ENCODE results near the gene GAST. TPM values are rescaled to one million over a fixed set of nuclear protein-coding genes. Genes with fewer than 3 reads are reported as not detected.

Gene GAST
- total and polyA plus RNA-seq, 11 donors = not detected

DNA sequence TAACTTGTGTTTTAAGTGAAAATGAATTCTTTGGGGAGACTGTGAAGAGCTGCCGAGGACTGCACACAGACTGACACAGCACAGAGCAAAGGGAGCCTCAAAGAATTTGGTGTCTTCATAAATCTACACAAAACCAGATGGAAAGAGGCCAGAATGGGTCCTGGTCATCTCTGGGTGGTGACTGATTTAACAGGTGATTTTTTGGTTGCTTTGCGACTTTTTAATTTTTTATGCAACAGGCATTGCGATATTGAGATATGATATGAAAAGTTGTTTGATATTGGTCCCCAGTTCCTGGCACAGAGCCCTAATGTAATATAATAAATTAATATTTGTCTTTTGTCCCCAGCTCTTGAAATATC, 36.1 kb upstream of the GAST start:
- H3K27ac ChIP-seq = peak overlapping the region in 1 of 12 donors; percentile 32
- no peak for DNase-seq
- no peaks in the 10 kb centered on the region for H3K36me3 ChIP-seq
- intact Hi-C loops (cut with DNase I) = no loop called here
- no peak for TF ChIP-seq POLR2A (IDR thresholded peaks at IDR 0.05)
- TF ChIP-seq, protein P1, sequence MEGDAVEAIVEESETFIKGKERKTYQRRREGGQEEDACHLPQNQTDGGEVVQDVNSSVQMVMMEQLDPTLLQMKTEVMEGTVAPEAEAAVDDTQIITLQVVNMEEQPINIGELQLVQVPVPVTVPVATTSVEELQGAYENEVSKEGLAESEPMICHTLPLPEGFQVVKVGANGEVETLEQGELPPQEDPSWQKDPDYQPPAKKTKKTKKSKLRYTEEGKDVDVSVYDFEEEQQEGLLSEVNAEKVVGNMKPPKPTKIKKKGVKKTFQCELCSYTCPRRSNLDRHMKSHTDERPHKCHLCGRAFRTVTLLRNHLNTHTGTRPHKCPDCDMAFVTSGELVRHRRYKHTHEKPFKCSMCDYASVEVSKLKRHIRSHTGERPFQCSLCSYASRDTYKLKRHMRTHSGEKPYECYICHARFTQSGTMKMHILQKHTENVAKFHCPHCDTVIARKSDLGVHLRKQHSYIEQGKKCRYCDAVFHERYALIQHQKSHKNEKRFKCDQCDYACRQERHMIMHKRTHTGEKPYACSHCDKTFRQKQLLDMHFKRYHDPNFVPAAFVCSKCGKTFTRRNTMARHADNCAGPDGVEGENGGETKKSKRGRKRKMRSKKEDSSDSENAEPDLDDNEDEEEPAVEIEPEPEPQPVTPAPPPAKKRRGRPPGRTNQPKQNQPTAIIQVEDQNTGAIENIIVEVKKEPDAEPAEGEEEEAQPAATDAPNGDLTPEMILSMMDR (IDR thresholded peaks at IDR 0.05) = no peak
- no peaks in the 10 kb centered on the region for H3K9me3 ChIP-seq
- WGBS, 4 donors = 90 to 97% (median 92%) methylated on average over 3 of the region's 3 CpGs
- H3K27me3 ChIP-seq = no peaks in the 10 kb centered on the region
- no peak overlapping the region for H3K4me3 ChIP-seq
- ATAC-seq = no peak
- H3K4me1 ChIP-seq = peaks cover 0 to 58% (median 2%) of the 10 kb centered on the region in 12 donors

DNA sequence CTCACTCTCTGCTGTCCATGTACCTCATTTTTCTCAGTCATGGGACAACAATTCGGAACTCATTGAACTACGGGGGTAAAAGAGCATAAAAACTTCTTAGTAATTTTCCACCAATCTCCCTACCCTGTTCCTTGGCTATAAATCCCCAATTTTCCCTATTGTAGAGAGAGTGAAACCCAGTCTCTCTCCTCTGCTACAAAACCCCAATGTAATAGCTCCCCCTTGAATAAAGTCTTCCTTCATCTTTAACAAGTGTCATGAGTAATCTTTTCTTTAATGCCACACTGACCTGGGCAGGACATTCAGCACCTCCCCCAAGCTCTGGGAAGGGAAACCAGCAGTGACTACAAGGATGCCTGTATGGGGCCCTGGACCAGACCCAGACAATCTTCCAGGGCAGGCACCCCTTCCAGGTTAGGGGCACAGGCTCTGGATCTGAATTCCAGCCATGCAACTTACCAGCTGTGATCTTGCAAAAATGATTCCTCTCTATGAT, 33.7 kb upstream of the GAST start:
- Histone ChIP-seq H3K9me3 (no peaks in the 10 kb centered on the region), H3K27me3 (no peaks in the 10 kb centered on the region), H3K27ac (peak overlapping the region; percentile 65 to 92 (median 76)), H3K36me3 (no peaks in the 10 kb centered on the region), H3K4me3 (peak overlapping the region in 10 of 12 donors; percentile 16 to 52 (median 35)), H3K4me1 (peaks cover 0 to 50% (median 2%) of the 10 kb centered on the region in 12 donors)
- no peak for TF ChIP-seq POLR2A (IDR thresholded peaks at IDR 0.05)
- TF ChIP-seq, protein P1 (IDR thresholded peaks at IDR 0.05) = no peak
- DNase-seq (peak in 1 of 5 donors; percentile 12), ATAC-seq (peak in 3 of 4 donors; percentile 30 to 50 (median 49))
- intact Hi-C loops (cut with DNase I) = no loop called here
- WGBS, 4 donors = 87 to 95% (median 92%) methylated on average over 2 of the region's 2 CpGs

DNA sequence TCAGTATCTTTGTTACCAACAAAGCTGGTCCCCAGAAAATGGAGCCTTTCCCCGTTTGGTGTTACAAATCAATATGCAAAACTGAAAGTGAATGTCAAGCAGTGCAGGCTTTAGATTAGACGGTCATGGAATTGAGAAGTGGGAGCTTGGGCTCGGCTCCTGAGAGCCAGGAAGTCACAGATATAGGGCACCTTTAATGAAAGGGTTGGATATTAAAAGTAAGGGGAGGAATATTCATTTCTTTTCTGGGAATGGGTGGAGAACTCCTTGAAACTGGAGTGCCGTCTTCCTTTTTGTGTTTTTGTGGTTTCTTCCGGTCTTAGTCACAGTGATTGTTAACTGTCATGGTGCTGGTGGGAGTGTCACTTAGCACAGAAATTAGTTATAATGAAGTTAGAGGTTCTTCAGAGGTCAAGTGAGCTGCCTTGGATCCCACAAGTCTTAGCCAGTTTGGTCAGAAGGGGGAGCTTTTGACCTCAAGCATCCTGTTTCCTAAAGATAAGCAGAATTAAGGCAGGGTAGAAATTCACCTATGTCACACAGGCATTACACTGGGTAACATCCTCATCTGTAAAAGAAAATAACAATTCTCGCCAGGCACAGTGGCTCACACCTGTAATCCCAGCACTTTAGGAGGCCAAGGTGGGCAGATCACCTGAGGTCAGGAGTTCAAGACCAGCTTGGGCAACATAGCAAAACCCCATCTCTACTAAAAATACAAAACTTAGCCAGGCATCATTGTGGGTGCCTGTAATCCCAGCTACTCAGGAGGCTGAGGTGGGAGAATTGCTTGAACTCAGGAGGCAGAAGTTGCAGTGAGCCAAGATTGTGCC, 33.0 kb upstream of the GAST start:
- DNase-seq (peak in 2 of 5 donors; percentile 24 to 36), ATAC-seq (peak; percentile 41 to 90 (median 77))
- Histone ChIP-seq H3K36me3 (no peaks in the 10 kb centered on the region), H3K4me1 (peaks cover 0 to 46% (median 2%) of the 10 kb centered on the region in 12 donors), H3K27ac (peak overlapping the region; percentile 65 to 92 (median 76)), H3K27me3 (no peaks in the 10 kb centered on the region), H3K4me3 (peak overlapping the region in 10 of 12 donors; percentile 16 to 52 (median 35)), H3K9me3 (no peaks in the 10 kb centered on the region)
- TF ChIP-seq POLR2A (IDR thresholded peaks at IDR 0.05) = no peak
- TF ChIP-seq, protein P1 (IDR thresholded peaks at IDR 0.05) = peak in 8 of 12 donors; percentile 16 to 50 (median 22)
- 37 to 50% (median 38%) methylated on average over 6 of the region's 6 CpGs for WGBS, 4 donors
- intact Hi-C loops (cut with DNase I) = no loop called here

DNA sequence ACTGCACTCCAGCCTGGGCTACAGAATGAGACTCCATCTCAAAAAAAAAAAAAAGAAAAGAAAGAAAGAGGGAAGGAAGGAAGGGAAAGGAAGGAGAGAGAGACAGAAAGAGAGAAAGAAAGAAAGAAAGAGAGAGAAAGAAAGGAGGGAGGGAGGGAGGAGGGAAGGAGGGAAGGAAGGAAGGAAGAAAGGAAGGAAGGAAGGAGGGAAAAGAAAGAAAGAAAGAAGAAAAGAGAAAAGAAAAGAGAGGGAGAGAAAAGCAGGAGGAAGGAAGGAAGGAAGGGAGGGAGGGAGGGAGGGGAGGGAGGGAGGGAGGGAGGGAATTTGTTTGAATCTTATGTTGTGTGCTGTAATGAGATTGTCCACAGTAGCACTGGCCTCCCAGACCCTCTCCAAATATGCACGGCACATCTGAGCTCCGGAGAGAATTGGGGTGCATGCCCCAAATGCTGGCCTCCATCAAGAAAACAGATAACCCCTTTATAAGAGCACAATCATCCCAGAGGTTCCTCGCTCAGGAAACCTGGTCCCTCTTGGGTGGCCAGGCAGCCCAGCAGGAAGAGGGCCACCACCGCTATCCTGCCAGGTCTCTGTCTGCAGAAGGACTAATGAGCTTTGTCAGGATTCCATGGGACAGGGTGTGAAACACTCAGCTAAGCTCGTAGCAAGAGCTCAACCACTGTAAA, 32.2 kb upstream of the GAST start:
- no peak for TF ChIP-seq POLR2A (IDR thresholded peaks at IDR 0.05)
- TF ChIP-seq, protein P1 (IDR thresholded peaks at IDR 0.05) = no peak
- WGBS, 4 donors = 58 to 82% (median 66%) methylated on average over 5 of the region's 5 CpGs
- ATAC-seq (no peak), DNase-seq (peak in 1 of 5 donors; percentile 11)
- Histone ChIP-seq H3K9me3 (no peaks in the 10 kb centered on the region), H3K4me1 (peaks cover 0 to 46% (median 2%) of the 10 kb centered on the region in 12 donors), H3K27me3 (no peaks in the 10 kb centered on the region), H3K27ac (peak overlapping the region in 10 of 12 donors; percentile 51 to 92 (median 76)), H3K36me3 (no peaks in the 10 kb centered on the region), H3K4me3 (no peak overlapping the region)
- intact Hi-C loops (cut with DNase I) = no loop called here
